ENCODE measurements around the gene CADM1. TPM values are rescaled to one million over a fixed set of nuclear protein-coding genes. Genes with fewer than 3 reads are reported as not detected.

The CADM1 gene
- total and polyA plus RNA-seq, 2 donors, result 14.9 to 76.0 TPM

GRCh38 chr11:115437902-115438575 lies 66.2 kb downstream of the CADM1 start:
- Histone ChIP-seq H3K27ac (ENCODE audit: low read depth) (no peak overlapping the region), H3K4me1 (ENCODE audit: insufficient read depth) (no peaks in the 10 kb centered on the region), H3K4me3 (ENCODE audit: low read depth, low read length) (no peak overlapping the region), H3K36me3 (ENCODE audit: insufficient read depth) (no peaks in the 10 kb centered on the region)
- no peak for DNase-seq (ENCODE audit: extremely low spot score)
- 89% methylated on average over 7 of the region's 7 CpGs for WGBS

GRCh38 chr11:115430345-115430744 lies 73.9 kb downstream of the CADM1 start:
- Histone ChIP-seq H3K36me3 (ENCODE audit: insufficient read depth) (no peaks in the 10 kb centered on the region), H3K27ac (ENCODE audit: low read depth) (no peak overlapping the region), H3K4me3 (ENCODE audit: low read depth, low read length) (no peak overlapping the region), H3K4me1 (ENCODE audit: insufficient read depth) (no peaks in the 10 kb centered on the region)
- WGBS, result 99% methylated on average over 1 of the region's 1 CpG
- no peak for DNase-seq (ENCODE audit: extremely low spot score)

- Histone ChIP-seq H3K27ac (ENCODE audit: low read depth) (no peak overlapping the region), H3K4me3 (ENCODE audit: low read depth, low read length) (no peak overlapping the region), H3K36me3 (ENCODE audit: insufficient read depth) (no peaks in the 10 kb centered on the region), H3K4me1 (ENCODE audit: insufficient read depth) (no peaks in the 10 kb centered on the region)
- DNase-seq (ENCODE audit: extremely low spot score), result no peak
Measured at GRCh38 chr11:115428306-115428705, 75.9 kb downstream of the CADM1 start.

GRCh38 chr11:115425816-115426215 lies 78.4 kb downstream of the CADM1 start:
- H3K27ac ChIP-seq (ENCODE audit: low read depth), result no peak overlapping the region
- 93% methylated on average over 7 of the region's 7 CpGs for WGBS
- DNase-seq (ENCODE audit: extremely low spot score), result no peak
- H3K4me1 ChIP-seq (ENCODE audit: insufficient read depth), result no peaks in the 10 kb centered on the region
- H3K4me3 ChIP-seq (ENCODE audit: low read depth, low read length), result no peak overlapping the region
- H3K36me3 ChIP-seq (ENCODE audit: insufficient read depth), result no peaks in the 10 kb centered on the region

GRCh38 chr11:115425250-115425649 lies 79.0 kb downstream of the CADM1 start:
- H3K4me3 ChIP-seq (ENCODE audit: low read depth, low read length), result no peak overlapping the region
- WGBS, result 92% methylated on average over 5 of the region's 5 CpGs
- no peak for DNase-seq (ENCODE audit: extremely low spot score)
- no peak overlapping the region for H3K27ac ChIP-seq (ENCODE audit: low read depth)
- H3K4me1 ChIP-seq (ENCODE audit: insufficient read depth), result no peaks in the 10 kb centered on the region
- H3K36me3 ChIP-seq (ENCODE audit: insufficient read depth), result no peaks in the 10 kb centered on the region

- no peaks in the 10 kb centered on the region for H3K36me3 ChIP-seq (ENCODE audit: insufficient read depth)
- H3K4me1 ChIP-seq (ENCODE audit: insufficient read depth), result no peaks in the 10 kb centered on the region
- H3K4me3 ChIP-seq (ENCODE audit: low read depth, low read length), result no peak overlapping the region
- no peak overlapping the region for H3K27ac ChIP-seq (ENCODE audit: low read depth)
- WGBS, result 56% methylated on average over 7 of the region's 7 CpGs
- no peak for DNase-seq (ENCODE audit: extremely low spot score)
Measured at GRCh38 chr11:115423728-115424459, 80.3 kb downstream of the CADM1 start.

- no peak for DNase-seq (ENCODE audit: extremely low spot score)
- Histone ChIP-seq H3K4me3 (ENCODE audit: low read depth, low read length) (no peak overlapping the region), H3K36me3 (ENCODE audit: insufficient read depth) (no peaks in the 10 kb centered on the region), H3K4me1 (ENCODE audit: insufficient read depth) (no peaks in the 10 kb centered on the region), H3K27ac (ENCODE audit: low read depth) (no peak overlapping the region)
- WGBS, result 82% methylated on average over 6 of the region's 6 CpGs
Measured at GRCh38 chr11:115421992-115422689, 82.1 kb downstream of the CADM1 start.

GRCh38 chr11:115421352-115421991 lies 82.7 kb downstream of the CADM1 start:
- no peak overlapping the region for H3K27ac ChIP-seq (ENCODE audit: low read depth)
- 63% methylated on average over 9 of the region's 9 CpGs for WGBS
- no peaks in the 10 kb centered on the region for H3K36me3 ChIP-seq (ENCODE audit: insufficient read depth)
- no peak for DNase-seq (ENCODE audit: extremely low spot score)
- no peaks in the 10 kb centered on the region for H3K4me1 ChIP-seq (ENCODE audit: insufficient read depth)
- H3K4me3 ChIP-seq (ENCODE audit: low read depth, low read length), result no peak overlapping the region

GRCh38 chr11:115420505-115420904 lies 83.7 kb downstream of the CADM1 start:
- no peaks in the 10 kb centered on the region for H3K4me1 ChIP-seq (ENCODE audit: insufficient read depth)
- WGBS, result 56% methylated on average over 5 of the region's 5 CpGs
- H3K27ac ChIP-seq (ENCODE audit: low read depth), result no peak overlapping the region
- no peaks in the 10 kb centered on the region for H3K36me3 ChIP-seq (ENCODE audit: insufficient read depth)
- no peak for DNase-seq (ENCODE audit: extremely low spot score)
- H3K4me3 ChIP-seq (ENCODE audit: low read depth, low read length), result no peak overlapping the region

GRCh38 chr11:115418626-115419025 lies 85.6 kb downstream of the CADM1 start:
- Histone ChIP-seq H3K4me1 (ENCODE audit: insufficient read depth) (no peaks in the 10 kb centered on the region), H3K27ac (ENCODE audit: low read depth) (no peak overlapping the region), H3K36me3 (ENCODE audit: insufficient read depth) (no peaks in the 10 kb centered on the region), H3K4me3 (ENCODE audit: low read depth, low read length) (no peak overlapping the region)
- 55% methylated on average over 1 of the region's 1 CpG for WGBS
- DNase-seq (ENCODE audit: extremely low spot score), result no peak

- Histone ChIP-seq H3K36me3 (ENCODE audit: insufficient read depth) (no peaks in the 10 kb centered on the region), H3K4me3 (ENCODE audit: low read depth, low read length) (no peak overlapping the region), H3K4me1 (ENCODE audit: insufficient read depth) (no peaks in the 10 kb centered on the region), H3K27ac (ENCODE audit: low read depth) (no peak overlapping the region)
- DNase-seq (ENCODE audit: extremely low spot score), result no peak
- WGBS, result 96% methylated on average over 4 of the region's 4 CpGs
Measured at GRCh38 chr11:115418081-115418480, 86.1 kb downstream of the CADM1 start.

GRCh38 chr11:115411120-115411519 lies 93.1 kb downstream of the CADM1 start:
- Histone ChIP-seq H3K4me1 (ENCODE audit: insufficient read depth) (no peaks in the 10 kb centered on the region), H3K4me3 (ENCODE audit: low read depth, low read length) (no peak overlapping the region), H3K36me3 (ENCODE audit: insufficient read depth) (no peaks in the 10 kb centered on the region), H3K27ac (ENCODE audit: low read depth) (no peak overlapping the region)
- 85% methylated on average over 1 of the region's 1 CpG for WGBS
- DNase-seq (ENCODE audit: extremely low spot score), result no peak

GRCh38 chr11:115409691-115410220 lies 94.5 kb downstream of the CADM1 start:
- Histone ChIP-seq H3K36me3 (ENCODE audit: insufficient read depth) (no peaks in the 10 kb centered on the region), H3K27ac (ENCODE audit: low read depth) (no peak overlapping the region), H3K4me3 (ENCODE audit: low read depth, low read length) (no peak overlapping the region), H3K4me1 (ENCODE audit: insufficient read depth) (no peaks in the 10 kb centered on the region)
- DNase-seq (ENCODE audit: extremely low spot score), result no peak
- WGBS, result 60% methylated on average over 4 of the region's 4 CpGs
